NCI-H1417 (cell line): Measurements from ENCODE around the gene BTD.

ENCODE experiments used
- DNase-seq, 3 experiments: peaks; one replicate each; lab custom pipeline; 2025; lab: John Stamatoyannopoulos, UW

The BTD gene

GRCh38 chr3:15665510-15666150 lies 64.1 kb downstream of the BTD start:
- no peak for DNase-seq

- DNase-seq, result peak in 1 of 3 experiments; percentile 4
These were observed 64.7 kb downstream of the BTD start for GRCh38 chr3:15666277-15666676.

GRCh38 chr3:15667484-15667883 lies 65.9 kb downstream of the BTD start:
- no peak for DNase-seq

GRCh38 chr3:15673536-15673935 lies 72.0 kb downstream of the BTD start:
- DNase-seq, result no peak

- no peak for DNase-seq
These were observed 74.7 kb downstream of the BTD start for GRCh38 chr3:15676259-15676658.

- no peak for DNase-seq
These were observed 77.8 kb downstream of the BTD start for GRCh38 chr3:15679306-15679705.

GRCh38 chr3:15681668-15682067 lies 80.1 kb downstream of the BTD start:
- DNase-seq, result no peak

GRCh38 chr3:15682561-15683185 lies 81.1 kb downstream of the BTD start:
- no peak for DNase-seq

GRCh38 chr3:15683253-15683652 lies 81.7 kb downstream of the BTD start:
- DNase-seq, result no peak

- no peak for DNase-seq
These were observed 84.4 kb downstream of the BTD start for GRCh38 chr3:15685927-15686326.

GRCh38 chr3:15690230-15690629 lies 88.7 kb downstream of the BTD start:
- DNase-seq, result no peak

- DNase-seq, result no peak
These were observed 89.2 kb downstream of the BTD start for GRCh38 chr3:15690748-15691147.

- no peak for DNase-seq
These were observed 91.8 kb downstream of the BTD start for GRCh38 chr3:15693355-15693754.

GRCh38 chr3:15694628-15695027 lies 93.1 kb downstream of the BTD start:
- DNase-seq, result peak in 2 of 3 experiments; percentile 1 to 52
